NCI-H1417 treated with DMSO at 0.1 percent for 48 hours (cell line): Measurements from ENCODE around the gene SMAD7.
"Not testable (repeated sequence)": the region's sequence is repeated elsewhere in the genome, so short reads cannot be mapped to it uniquely, and the experiment has no call there.

Source experiments
- DNase-seq: peaks from one replicate; lab custom pipeline; 2025; lab: John Stamatoyannopoulos, UW

The SMAD7 gene

GRCh38 chr18:48877941-48878340, 72.8 kb downstream of the SMAD7 start:
- no peak for DNase-seq

- DNase-seq: no peak
Measured at GRCh38 chr18:48876590-48876989, 74.2 kb downstream of the SMAD7 start.

GRCh38 chr18:48875942-48876511, 74.7 kb downstream of the SMAD7 start:
- no peak for DNase-seq

GRCh38 chr18:48875314-48875941, 75.3 kb downstream of the SMAD7 start:
- no peak for DNase-seq

GRCh38 chr18:48874701-48875162, 76.0 kb downstream of the SMAD7 start:
- no peak for DNase-seq

- no peak for DNase-seq
Measured at GRCh38 chr18:48874233-48874632, 76.5 kb downstream of the SMAD7 start.

- no peak for DNase-seq
Measured at GRCh38 chr18:48872234-48873145, 78.3 kb downstream of the SMAD7 start.

GRCh38 chr18:48871391-48872166, 79.2 kb downstream of the SMAD7 start:
- no peak for DNase-seq

GRCh38 chr18:48870926-48871325, 79.8 kb downstream of the SMAD7 start:
- DNase-seq: not testable (repeated sequence)
